HG02678 (cell line): ENCODE measurements around the gene B4GALT3.

Experiments used
- ATAC-seq: cut with Tn5 transposase; IDR thresholded peaks from one replicate; pipeline ENCODE4 v1.9.1; 2021; ENCODE audit warnings: mild to moderate bottlenecking, moderate library complexity; ENCODE audit not compliant: unreplicated experiment

The B4GALT3 gene

GRCh38 chr1:161131523-161132409, 45.5 kb downstream of the B4GALT3 start:
- no peak for ATAC-seq

GRCh38 chr1:161130266-161130665, 47.0 kb downstream of the B4GALT3 start:
- no peak for ATAC-seq

- ATAC-seq, result no peak
These were observed 48.5 kb downstream of the B4GALT3 start for GRCh38 chr1:161128591-161129420.

DNA sequence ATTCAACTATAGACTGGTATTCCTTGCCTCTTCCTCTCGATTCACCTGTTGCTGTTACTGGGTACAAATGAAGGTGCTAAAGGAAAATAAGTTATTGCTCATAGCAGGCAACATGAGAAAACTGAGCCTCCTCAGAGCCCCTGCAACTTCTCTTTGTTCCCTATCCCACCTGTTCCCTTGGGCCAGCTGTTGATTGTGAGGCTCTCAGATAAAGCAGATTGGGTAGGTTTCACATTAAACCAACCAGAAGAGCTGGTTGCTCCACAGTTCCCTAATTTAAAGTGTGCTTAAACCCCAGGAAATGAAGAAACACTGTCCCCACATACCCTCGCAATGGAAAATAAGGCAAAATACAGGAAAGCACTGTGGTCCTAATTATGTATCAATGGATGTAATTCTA, 49.7 kb downstream of the B4GALT3 start:
- ATAC-seq, result no peak

GRCh38 chr1:161122967-161123366, 54.3 kb downstream of the B4GALT3 start:
- no peak for ATAC-seq

- no peak for ATAC-seq
These were observed 55.5 kb downstream of the B4GALT3 start for GRCh38 chr1:161121834-161122233.
